GM21381 (cell line): ENCODE data around the gene EPB41L4A.

Experiments used
- ATAC-seq: cut with Tn5 transposase; IDR thresholded peaks from one replicate; pipeline ENCODE4 v1.9.1; 2021; ENCODE audit warnings: mild to moderate bottlenecking, moderate library complexity; ENCODE audit not compliant: unreplicated experiment

EPB41L4A gene

DNA sequence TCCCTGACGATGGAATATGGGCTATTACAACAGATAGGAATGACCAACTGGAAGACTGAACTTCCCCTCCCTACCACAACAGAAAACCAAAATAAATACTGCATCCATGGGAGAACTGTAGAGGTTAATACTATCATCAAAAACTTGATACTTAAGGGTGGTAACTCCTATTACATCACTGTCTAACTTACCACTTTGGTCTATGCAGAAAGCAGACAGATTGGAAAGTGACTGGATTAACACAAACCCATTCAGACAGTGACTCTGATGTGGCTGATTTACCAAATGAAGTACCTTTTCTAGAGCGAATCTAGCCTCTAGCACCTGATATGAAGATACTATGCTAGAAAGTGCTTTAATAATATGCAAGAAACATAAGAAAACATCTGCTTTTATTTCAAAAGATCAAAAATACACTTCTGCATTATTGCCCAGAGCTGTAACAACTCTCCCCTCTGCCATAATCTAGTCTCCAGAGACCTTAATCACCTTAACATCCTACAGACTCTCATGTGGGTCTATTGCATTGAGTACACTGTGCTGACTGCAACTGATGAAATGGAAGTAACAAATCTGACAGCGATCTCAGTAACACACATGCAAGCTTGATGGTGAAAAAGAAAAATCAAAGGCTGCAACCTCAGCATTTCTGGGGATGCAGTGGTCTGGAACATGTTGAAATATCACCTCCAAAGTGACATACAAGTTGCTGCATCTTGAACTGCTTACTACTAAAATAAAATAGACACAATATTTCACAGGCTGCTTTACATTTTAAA is 62.7 kb downstream of the EPB41L4A start:
- ATAC-seq = no peak

DNA sequence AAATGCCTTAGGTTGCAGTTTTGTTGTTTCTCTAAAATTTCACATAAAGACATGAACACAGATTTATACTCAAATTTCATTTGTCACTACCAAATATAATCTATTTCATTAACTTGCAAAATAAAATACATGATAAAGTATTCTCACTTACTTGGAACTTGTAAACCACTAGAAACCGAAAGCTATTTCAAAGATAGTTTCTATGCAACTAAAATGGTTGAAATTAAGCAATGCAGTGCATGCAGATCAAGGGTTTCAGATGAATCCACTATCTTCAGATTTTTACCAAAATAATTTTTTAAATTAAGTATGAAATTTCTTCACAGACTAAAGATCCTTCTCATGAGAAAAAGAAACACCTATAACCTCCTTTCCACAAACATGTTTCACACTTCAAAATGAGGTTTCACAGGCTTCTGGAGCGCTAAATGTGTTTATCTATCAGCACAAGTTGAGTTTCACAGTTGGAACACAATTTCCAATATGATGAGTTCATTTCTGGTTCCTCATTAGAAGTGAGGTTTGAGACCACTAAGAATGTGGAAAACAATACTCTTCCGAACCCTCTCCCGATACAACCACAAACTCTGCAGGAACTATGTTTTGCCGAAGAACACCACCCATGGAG is 63.9 kb downstream of the EPB41L4A start:
- no peak for ATAC-seq

DNA sequence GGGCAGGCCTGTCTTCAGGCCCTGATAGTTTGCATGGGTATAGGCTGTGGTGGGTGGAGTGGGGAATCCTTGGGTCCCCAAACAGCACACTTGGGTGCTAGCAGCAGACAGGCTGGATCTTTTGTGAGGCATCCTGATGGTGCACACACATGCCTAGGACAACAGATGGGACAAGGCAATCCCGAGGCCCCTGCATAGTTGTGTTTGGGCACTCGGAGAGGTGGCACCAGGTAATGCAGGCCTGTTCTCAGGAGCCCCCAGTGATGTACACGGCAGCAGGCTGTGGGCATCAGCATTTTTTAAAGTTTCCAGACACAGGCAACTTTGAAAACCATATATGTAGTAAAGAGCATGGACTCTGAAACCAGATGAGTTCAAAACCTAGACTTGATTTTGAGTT is 65.4 kb downstream of the EPB41L4A start:
- ATAC-seq = no peak

DNA sequence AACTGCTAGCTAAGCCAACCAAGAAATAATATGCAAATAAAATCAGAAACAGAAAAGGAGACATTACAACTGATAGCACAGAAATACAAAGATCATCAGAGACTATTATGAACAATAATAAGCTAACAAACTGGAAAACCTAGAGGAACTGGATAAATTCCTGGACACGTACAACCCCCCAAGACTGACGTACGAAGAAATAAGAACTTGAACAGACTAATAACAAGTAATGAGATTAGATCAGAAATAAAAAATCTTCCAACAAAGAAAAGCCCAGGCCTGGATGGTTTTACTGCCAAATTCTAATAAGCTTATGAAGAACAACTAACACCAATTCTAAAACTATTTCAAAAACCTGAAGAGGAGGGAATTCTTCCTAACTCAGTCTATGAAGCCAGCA is 67.9 kb downstream of the EPB41L4A start:
- ATAC-seq = no peak

DNA sequence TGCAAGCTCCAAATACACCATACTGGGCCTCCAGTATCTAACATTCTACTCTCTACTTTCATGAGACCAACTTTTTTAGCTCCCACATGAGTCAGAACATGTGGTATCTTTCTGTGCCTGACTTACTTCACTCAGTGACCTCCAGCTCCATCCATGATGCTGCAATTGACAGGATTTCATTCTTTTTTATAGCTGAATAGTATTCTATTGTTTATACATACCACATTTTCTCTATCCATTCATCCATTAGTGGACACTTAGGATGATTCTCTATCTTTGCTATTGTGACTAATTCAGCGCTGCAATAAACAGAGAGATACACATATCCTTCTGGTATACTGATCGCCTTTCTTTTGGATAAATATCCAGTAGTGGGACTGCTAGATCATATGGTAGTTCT is 68.5 kb downstream of the EPB41L4A start:
- ATAC-seq = no peak

DNA sequence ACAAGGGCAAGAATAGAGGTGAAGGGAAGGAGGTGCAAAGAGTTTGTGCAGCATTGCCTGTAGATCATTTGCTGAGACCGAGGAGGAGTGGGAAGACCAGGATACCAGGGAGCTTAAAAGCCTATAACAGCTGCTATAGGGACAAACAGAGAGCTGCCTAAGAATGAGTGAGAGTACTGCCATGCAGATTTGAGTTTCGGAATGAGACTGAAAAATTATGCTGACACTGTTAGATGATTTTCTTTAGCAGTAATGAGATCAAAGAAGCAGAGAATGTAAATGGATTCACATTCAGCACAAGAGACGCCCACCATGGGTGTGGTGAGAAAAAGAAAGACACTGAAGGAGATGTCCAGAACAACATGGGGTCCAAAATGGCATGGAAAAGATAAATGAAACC is 69.7 kb downstream of the EPB41L4A start:
- ATAC-seq = no peak

DNA sequence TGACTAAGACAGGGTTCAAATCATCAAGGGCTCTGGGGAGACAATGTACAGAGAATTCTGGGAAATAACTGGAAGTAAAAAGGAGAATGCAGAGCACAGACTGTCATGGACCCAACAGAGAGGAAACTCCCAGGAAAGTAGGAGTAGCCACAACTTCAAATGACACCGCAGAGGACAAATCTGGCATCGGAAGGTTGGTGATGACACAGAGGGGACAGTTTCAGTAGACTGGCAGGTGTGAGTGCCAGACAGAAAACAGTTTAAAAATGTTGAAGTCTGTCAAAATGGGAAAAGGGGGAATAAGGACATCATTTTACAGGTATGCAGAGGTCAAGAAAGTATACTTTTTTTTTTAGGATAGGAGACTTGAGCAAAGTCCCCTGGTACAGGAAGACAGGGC is 70.2 kb downstream of the EPB41L4A start:
- no peak for ATAC-seq

DNA sequence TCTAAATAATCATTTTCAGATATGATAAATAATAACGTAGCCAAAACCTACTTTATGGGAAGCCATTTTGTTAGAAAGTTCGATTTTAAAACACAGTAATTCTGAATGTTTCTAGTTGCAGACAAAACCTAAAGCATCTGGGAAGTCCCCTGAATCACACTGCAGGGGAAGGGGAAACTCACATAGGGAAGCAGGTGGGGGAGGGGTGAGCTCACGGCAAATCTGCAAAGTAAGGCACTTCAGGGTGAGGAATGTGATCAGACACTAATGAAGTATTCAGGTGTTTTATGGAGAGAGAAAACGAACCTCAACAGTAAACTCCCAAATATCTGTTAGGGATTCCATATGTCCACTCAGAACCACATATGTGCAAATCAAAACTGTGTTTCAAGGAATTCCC is 70.7 kb downstream of the EPB41L4A start:
- no peak for ATAC-seq

DNA sequence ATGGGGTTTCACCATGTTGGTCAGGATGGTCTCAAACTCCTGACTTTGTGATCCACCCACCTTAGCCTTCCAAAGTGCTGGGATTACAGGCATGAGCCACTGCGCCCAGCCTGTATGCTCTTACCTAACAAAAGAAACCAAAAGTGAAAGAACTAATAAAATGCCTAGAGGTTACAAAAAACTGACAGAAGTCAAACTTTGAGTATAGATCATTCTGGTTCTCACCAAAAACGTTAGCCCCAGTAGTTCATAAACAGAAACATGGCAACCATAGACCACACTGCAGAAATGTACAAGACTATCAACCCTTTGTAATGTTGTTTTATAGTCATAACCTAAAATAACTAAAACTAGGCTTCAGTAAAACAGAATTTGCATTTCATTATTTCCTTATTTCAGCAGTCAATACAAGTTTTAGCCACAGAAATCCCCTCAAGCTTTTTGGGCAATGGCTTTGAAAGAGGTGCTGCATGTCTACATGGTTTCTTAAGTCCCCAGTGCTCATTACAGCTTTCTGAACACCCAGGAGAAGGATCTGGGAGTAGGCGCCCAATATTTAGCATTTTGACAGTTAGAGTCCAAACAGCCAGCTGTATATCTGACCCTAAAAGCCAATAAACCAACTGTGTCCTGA is 72.5 kb downstream of the EPB41L4A start:
- ATAC-seq = peak; percentile 49

DNA sequence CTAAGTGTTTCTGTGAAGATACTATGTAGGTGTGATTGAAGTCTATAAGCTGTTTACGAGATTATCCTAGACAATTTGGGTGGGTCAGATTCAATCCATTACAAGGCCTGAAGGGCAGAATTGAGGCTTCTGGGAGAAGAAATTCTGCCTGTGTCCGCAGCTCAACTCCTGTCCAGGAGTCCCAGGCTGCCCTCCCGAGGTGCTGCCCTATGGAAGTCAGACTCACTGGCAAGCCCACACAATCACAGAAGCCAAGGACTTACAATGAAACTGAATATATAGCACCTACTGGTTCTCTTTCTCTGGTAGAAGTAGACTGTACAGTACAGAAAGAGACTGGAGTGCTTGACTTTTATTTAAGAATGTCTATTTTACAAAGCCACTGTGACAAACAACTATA is 74.5 kb downstream of the EPB41L4A start:
- ATAC-seq = no peak

DNA sequence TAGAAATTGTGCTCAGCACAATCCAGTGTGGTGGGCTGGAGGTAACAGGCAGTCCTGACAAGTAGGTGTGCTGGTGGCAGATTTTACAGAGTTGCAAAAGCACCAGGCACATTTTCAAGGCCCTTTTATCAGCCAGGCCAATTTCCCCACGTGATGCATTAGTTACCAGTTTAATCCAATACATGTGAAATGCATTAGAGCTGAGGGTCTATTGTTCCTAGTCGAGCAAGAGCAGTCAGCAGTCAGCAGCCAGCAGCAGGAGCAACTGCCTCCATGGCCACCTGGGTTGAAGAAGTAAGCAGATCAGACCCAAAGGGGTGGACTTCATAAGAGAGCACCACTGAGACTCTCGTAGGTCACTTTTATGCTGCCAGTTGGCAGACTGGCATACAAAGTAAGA is 76.7 kb downstream of the EPB41L4A start:
- ATAC-seq = no peak

DNA sequence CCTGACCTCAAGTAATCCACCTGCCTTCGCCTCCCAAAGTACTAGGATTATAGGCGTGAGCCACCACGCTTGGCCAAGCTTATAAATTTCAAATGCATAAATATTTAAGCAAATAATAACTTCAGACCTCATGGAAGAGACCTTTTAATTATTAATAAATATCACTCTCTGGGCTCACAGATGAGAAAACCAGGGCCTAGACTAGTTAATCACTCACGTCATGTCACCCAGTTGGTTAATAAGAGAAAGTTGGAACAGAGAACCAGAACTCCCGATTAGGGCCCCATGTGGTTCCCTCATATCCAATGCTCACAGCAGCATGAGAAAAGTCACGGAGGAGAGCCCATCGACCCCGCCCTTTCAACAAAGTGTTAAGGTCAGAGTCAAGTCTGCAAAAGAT is 79.3 kb downstream of the EPB41L4A start:
- ATAC-seq = no peak

DNA sequence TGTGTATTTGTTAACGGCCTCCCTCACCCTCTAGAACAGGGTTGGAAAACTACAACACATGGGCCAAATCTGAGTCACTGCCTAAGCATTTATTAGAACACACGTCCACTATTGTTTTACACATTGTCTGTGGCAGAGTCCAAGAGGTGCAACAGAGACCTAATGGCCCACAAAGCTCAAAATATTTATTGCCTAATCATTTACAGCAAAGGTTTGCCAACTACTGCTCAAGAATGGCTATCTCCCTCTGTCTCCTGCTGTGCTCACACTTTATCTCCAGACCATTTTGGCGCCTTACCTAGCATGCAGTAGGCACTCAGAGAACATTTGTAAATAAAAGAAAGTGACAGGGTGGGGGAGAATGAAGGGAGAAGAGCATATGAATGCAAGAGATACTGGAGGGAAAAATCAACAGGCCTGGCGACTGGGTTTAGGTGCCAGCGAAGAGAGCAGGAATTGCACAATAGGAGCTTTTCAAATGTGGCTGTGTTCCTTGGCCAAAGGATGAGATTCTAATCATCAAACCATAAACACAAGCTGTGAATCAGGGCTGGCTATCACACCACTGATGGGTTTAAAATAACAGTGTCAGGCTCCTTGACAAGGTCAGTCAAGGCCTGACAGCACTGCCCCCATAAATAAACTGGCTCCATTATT is 80.3 kb downstream of the EPB41L4A start:
- ATAC-seq = no peak

DNA sequence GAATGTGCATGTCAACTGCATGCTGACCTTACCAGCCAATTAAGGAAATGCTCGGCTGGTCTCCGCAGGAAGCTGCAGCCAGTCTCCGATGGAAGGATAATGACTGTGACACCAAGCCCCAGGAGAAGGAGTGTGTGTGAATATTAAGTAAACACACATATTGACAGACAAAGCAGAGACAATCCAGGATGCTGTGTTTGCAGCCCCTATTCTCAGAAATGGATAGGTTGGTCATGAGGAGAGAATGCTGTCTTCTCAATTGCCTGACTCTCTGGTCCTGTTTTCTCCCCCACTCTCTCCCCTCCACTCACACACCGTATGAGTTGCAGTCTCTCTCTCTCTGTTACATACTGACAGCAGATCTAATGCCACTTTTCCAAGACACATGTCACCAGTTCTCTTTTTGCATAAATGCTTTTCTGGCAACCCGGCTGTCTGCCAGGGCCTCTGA is 85.7 kb downstream of the EPB41L4A start:
- no peak for ATAC-seq

DNA sequence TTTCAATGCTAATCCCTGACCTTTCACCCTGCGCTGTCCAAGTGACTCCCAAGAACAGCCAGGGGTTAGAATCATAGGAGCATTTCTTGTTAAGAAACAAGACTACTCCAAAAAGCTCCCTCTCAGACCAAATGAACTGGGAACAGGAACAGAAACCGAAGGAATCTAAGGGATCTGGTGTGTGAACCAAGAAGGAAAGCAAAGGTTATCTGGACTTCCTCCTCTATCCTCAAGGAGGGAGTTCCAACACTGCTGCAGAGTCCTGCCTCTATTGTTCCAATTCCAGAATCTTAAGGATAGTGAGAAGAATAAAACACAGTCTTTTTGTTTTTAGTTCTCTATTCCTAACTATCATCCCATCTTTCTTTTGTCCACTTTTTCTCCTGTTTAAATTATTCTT is 87.2 kb downstream of the EPB41L4A start:
- ATAC-seq = no peak

DNA sequence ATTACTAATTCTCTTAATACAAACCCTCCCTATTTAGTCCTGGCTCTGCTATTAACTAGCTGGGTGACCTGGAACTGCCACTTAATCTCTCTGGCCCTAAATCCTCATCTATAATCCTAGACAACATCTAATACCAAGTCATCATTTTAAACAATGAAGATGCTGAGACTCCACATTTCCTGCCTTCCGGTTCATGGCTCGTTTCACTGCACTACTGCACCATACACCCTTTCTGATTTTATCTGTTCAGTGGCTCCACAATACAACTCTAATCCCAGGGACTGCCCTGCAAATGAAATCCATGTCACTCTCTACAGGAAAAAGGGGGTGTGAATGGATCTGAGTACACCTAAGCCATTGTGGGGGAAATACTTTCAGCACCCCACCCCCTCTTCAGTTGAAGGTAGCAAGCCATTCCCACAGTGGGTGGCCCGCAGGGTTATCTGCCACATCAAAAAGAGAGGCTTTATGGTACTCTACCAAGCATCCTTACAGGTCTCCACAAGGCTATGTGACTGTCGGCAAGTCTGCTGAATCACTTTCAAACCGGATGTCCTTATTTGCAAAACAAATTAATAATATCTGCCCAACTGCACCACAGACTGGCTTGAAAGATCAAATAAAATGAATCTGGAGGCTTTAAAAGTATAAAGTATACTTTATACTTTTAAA is 89.5 kb downstream of the EPB41L4A start:
- peak; percentile 93 for ATAC-seq

DNA sequence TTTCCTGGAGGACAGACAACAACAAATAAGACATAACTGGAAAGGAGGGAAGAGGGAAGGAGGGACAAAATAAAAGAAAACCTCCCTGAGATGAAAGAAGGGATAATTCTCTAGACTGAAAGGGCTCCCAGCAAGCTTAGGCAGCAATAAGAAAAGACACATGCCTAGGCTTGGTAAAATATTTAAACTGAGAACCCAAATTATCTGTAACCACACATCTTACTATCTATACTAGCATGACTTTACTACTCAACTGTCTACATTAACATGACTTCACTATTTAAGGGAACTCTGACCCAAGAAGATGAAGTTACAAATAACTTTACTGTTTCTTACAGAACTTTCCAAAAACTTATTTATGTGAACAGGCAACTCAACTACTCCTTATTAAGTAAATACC is 95.9 kb downstream of the EPB41L4A start:
- ATAC-seq = no peak

DNA sequence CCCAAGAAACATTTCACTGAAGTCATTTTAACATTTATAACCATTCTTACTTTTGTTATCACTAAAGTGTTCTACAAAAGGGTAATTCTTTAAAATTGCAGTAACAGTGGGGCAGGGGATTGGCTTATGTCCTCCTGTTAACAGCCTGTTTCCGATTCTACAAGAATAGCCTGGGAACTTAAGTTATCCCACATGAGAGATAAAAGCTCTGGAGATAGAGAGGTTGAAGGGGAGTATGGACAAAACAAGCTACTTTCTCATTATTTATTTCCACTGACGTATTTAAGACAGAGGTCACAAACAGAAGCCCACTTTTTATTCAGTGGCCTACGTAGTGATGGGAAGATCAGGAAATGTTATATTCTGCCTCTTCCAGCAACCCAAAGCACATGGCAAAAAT is 98.7 kb downstream of the EPB41L4A start:
- no peak for ATAC-seq

DNA sequence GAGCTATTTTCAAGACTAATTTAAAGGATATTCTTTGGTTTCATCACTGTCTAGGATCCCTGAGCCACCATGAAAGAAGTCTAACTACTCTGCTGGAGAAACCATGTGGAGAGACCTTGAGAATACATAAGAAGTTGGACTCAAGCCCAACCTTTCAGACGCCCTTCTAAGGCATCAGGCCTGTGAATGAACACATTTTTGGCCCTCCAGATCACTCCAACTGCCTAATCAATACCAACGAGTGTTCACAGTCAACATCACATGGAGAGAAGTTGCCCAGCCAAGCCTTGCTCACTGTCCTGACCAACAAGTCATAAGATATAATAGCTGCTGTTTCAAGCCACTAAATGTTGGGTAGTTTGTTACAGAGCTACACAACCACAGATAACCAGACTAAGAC is 100.7 kb downstream of the EPB41L4A start:
- no peak for ATAC-seq

DNA sequence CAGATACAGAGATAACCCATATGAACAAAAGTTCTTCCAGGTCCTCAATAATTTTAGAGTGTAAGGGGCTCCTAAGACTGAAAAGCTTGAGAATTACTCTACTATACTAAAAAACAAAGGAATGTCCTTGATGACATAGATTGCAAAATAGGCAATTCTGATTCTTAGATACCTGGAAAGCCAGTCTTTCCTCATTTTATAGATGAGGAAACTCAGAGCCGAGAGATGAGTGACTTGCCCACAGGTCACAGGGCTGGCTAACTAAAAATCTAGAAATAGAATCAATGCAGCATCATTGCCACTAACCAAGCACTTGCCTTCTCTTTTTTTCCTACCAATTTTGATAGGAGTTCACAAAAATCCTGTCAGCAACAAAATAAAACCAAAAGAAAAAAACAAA is 101.2 kb downstream of the EPB41L4A start:
- ATAC-seq = no peak

DNA sequence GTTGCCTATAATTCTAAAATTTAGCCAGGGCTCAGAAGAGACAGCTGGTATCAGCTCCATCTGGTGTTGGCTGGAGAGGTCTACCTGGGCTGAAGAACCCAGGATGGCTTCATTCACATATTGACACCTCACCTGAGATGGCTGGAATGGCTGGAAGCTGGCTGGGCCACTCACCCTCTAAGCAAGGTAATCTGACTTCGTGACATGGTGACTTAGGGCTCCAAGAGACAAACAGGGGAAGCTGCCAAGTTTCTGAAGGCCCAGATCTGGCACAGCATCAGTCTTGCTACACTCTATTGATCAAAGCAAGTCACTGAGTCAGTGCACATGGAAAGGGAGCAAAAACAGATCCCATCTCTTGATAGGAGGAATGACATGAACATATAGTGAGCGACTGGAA is 102.3 kb downstream of the EPB41L4A start:
- no peak for ATAC-seq
